ENCODE data around the gene TCF12. TPM values are rescaled to one million over a fixed set of nuclear protein-coding genes. Genes with fewer than 3 reads are reported as not detected.

Gene TCF12
- total and polyA plus RNA-seq, 2 of the 8 experiments (the other 6 are each of a cell fraction or from before 2014, with no cell fraction given): 85.8 to 101 TPM

GRCh38 chr15:57272771-57273357, 354.4 kb downstream of the TCF12 start:
- FAIRE-seq (no peak), DNase-seq (ENCODE audit: low read depth in 1 of 2, low spot score in 2 of 2) (no peak)
- H3K9ac ChIP-seq (replicated peaks in 1 of 4; ENCODE audit: extremely low read depth in 1 of 4, low read depth in 3 of 4, low read length in 3 of 4): no peak overlapping the region
- H2AFZ ChIP-seq (ENCODE audit: low read length): no peak overlapping the region
- no peak overlapping the region for H2BK12ac ChIP-seq (ENCODE audit: low read depth, low read length)
- no peak overlapping the region for H4K8ac ChIP-seq (ENCODE audit: extremely low read depth, insufficient read depth, low read length)
- no peak overlapping the region for H3K18ac ChIP-seq (ENCODE audit: extremely low read depth, low read length)
- no peak overlapping the region for H2BK15ac ChIP-seq (ENCODE audit: low read length)
- no peak overlapping the region for H2BK120ac ChIP-seq (replicated peaks; ENCODE audit: low read depth, low read length)
- no peak overlapping the region for H3K23ac ChIP-seq (ENCODE audit: insufficient read length)
- H3K79me2 ChIP-seq (ENCODE audit: control insufficient read depth in 1 of 2, insufficient read depth in 2 of 2, low read length in 2 of 2): no peaks in the 10 kb centered on the region
- H3K4ac ChIP-seq (replicated peaks; ENCODE audit: insufficient read length, low read depth, low read length): no peak overlapping the region
- no peaks in the 10 kb centered on the region; the same call in 1 of the 2 replicates for H3K79me1 ChIP-seq (ENCODE audit: low read depth, low read length)
- no peak overlapping the region for H2BK20ac ChIP-seq (ENCODE audit: low read length)
- no peaks in the 10 kb centered on the region for H3K23me2 ChIP-seq (ENCODE audit: low read depth, low read length)
- H4K5ac ChIP-seq (ENCODE audit: insufficient read length, low read depth, low read length): no peak overlapping the region
- H2BK5ac ChIP-seq (ENCODE audit: low read depth, low read length): no peak overlapping the region
- H4K20me1 ChIP-seq (replicated peaks in 1 of 2; ENCODE audit: control insufficient read depth in 1 of 2, insufficient read depth in 2 of 2, low read length in 2 of 2): no peaks in the 10 kb centered on the region
- POLR2A ChIA-PET (ENCODE audit: partially characterized antibody): no interaction called here
- H3K27me3 ChIP-seq (replicated peaks in 1 of 4; ENCODE audit: control insufficient read depth in 3 of 4, extremely low read depth in 1 of 4, insufficient read depth in 3 of 4, low read length in 3 of 4): no peaks in the 10 kb centered on the region
- WGBS, 2 experiments (ENCODE audit: extremely low coverage in 1 of 2, insufficient coverage in 1 of 2, insufficient read length in 1 of 2, insufficient replicate concordance in 2 of 2, low coverage in 1 of 2, low lambda C conversion rate in 2 of 2, missing lambda C conversion rate in 1 of 2): 98% methylated on average over 9 of the region's 9 CpGs; no CpG with 5 or more reads in 1 of the 2 experiments
- H3K4me1 ChIP-seq (replicated peaks in 1 of 4; ENCODE audit: control insufficient read depth in 3 of 4, insufficient read depth in 4 of 4, low read length in 3 of 4): no peaks in the 10 kb centered on the region
- no peak overlapping the region for H3K4me3 ChIP-seq (ENCODE audit: extremely low read depth in 1 of 4, insufficient read depth in 2 of 4, low read depth in 3 of 4, low read length in 4 of 4)
- no peak overlapping the region for H2AK5ac ChIP-seq (ENCODE audit: low read depth, low read length)
- CTCF ChIA-PET (ENCODE audit: partially characterized antibody): interaction anchor here (0.6 to 1.7 kb wide), 3 partner anchors 9 to 143 kb away, joined by 3 to 4 read pairs (median 3); no protein-coding TSS in a partner anchor
- no peak overlapping the region for H3K4me2 ChIP-seq (ENCODE audit: insufficient read depth in 1 of 2, low read depth in 2 of 2, low read length in 2 of 2)
- no peak overlapping the region for H3K27ac ChIP-seq (ENCODE audit: low read depth, low read length)
- H3K9me3 ChIP-seq (ENCODE audit: insufficient read depth in 2 of 2, low read depth in 1 of 2, low read length in 1 of 2): no peaks in the 10 kb centered on the region
- H3K14ac ChIP-seq (ENCODE audit: insufficient read length): no peak overlapping the region
- H3K36me3 ChIP-seq (ENCODE audit: control insufficient read depth in 2 of 4, insufficient read depth in 4 of 4, low read length in 3 of 4): peaks cover 6 to 25% (median 15%) of the 10 kb centered on the region in 4 experiments
- H4K91ac ChIP-seq (replicated peaks; ENCODE audit: insufficient read length, low read length): no peak overlapping the region
- no peak overlapping the region for H3K56ac ChIP-seq (replicated peaks; ENCODE audit: insufficient read length, low read depth, low read length)
- no peak for TF ChIP-seq CTBP2 (IDR thresholded peaks at IDR 0.05; ENCODE audit: borderline replicate concordance, insufficient read depth, insufficient read length, low read length)
- TF ChIP-seq MAFK (IDR thresholded peaks at IDR 0.05; ENCODE audit: low read depth, low read length): peak; percentile 56; the same call in 1 of the 2 replicates
- no peak for TF ChIP-seq NANOG (IDR thresholded peaks at IDR 0.05; ENCODE audit: insufficient read depth, low read depth, low read length, poor library complexity, severe bottlenecking)
- no peak for TF ChIP-seq TAF1 (IDR thresholded peaks at IDR 0.05; ENCODE audit: low read depth, low read length)
